GM18909 (cell line): ENCODE measurements around the gene P2RX3.

Experiments
- ATAC-seq: cut with Tn5 transposase; IDR thresholded peaks from one replicate; pipeline ENCODE4 v1.9.1; 2021; ENCODE audit warnings: mild to moderate bottlenecking; ENCODE audit not compliant: unreplicated experiment, poor library complexity

P2RX3 gene

DNA sequence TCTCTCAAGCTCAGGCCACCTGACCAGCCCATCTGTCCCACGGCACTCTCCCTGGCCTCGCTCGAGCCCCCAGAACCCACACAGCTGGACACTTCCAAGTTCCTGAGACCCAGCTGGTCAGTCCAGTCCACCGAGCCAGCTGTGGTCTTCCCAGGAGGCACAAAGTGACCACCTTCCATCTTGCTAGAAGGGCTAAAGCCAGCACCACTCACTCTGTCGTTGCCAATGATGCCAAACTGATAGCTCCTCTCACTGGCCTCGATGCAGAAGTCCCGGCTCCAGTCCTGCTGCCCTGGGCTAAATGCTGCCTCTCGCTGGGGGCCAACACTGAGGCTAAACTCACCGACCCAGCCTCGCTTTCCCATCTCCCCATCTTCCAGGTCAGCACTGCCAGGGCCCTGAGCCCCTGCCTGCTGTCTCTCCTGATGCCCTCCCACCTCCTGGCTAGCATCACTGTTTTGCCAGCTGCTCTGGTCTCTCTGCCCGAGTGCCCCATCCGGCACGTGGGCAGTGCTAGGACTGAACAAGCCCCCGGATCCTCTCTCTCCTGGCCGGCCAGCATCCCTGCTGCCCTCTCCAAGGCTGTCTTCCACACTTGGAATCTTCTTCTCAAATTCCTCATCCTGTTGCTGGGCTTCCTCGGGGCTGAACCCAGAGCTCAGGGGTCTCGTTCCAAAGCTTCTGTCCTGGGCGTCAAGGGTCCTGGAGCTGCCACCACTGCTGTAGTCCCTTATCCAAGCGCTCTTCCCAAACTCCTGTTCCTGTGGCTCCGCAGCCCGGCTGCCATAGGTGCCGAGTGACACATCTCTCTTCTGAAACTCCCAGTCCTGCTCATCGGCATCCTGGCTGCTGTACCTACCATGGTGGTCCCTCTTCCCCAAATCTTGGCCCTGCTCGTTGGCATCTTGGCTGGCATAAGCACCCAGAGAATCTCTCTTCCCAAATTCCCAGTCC lies 28.8 kb upstream of the P2RX3 start:
- no peak for ATAC-seq

DNA sequence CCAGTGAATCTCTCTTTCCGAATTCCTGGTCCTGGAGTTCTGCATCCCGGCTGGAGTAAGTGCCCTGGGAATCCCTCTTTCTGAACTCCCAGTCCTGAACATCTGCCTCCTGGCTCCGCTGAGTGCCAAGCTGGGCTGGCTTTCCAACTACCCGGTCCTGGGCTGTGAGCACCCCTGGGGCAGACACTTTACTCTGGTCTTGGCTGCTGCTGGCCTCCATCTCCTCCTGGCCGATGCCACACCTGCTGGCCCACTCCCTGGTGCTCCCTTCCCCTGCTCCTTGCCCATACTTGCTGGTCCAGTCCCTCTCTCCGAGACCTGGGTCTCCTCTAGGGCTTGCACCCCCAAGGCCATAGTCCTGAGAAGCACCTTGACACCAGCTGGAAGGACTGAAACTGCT lies 28.1 kb upstream of the P2RX3 start:
- no peak for ATAC-seq

DNA sequence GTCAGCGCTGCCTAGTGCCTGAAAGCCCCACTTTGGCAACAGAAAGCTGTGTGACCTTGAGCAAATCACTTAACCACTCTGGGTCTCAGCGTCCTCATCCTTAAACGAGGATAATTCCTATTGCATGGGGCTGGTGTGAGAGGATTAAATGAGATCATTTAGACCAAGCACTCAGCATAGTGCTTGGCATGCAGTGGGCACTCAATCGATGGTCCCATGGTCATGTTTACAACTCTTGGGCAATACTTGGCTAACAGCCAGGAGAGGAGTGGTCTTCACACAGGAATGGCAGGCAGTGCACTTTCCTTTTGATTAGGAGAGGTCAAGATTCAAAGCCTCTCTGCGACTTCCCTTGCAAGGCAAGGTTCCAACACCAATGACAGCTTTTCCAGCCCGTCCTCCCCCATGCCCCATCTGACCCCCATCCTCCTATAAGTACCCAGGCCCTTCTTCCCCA lies 27.5 kb upstream of the P2RX3 start:
- ATAC-seq, result no peak

DNA sequence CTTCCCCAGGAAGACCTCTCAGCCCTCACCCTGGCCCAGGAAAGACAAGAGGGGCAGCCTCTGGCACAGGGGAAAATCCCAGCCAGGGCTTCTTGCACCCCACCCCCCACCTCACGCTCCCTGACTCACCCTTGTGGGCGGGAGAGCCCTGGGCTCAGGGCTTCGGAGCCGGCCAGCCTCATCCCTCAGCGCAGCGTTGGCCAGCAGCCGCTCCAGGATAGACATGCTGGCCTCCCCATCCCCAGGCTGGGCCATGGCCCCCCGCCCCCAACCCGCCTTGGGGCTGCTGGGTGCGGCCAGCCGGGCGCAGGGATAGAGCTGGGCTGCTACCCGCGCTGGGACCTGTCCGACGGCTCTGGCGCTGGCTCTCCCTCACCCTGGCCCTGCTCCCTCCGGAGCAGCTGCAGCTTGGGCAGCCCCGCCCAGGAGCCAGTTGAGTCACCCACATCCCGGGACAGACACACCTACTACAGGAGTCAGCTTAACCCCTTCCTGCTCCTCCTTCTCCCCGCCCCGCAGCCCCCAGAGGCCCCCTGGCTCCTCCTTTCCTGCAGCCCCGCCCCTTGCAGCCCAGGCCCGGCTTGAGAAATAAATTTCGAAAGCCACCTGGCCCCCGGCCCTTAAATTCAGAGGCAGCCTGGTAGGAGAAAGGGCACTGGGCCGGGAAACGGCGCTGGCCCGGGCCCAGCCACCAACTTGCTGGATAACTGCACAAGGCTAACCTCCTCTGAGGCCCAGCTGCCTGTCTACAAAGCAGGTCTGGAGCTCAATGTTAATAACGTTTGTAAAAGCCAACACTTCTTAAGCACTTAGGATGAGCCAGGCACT lies 26.8 kb upstream of the P2RX3 start:
- peak; percentile 99 for ATAC-seq

DNA sequence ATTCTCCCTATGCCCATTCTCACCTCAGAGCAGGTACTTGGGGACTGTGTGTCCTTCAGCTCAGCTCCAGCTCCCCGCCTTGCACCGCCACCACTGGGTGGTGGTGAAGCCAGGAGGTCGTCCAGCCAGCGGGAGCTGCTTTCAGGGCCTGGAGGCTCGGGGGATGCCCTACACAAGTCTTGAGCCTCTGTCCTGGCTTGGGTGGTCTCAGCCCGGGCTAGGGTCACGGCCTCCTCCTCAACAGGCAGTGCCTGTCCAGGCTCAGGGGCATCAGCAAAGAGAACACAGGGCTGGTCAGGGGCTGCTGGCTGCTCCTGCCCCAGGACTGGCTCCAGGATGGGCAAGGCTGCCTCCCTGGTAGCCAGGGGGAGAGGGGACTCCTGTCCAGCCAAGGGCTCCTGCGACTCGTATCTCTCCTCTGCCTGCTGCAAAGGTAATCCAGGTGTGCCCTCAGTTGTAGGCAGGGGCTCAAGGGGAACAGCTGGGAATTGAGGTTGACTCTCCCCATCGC lies 25.6 kb upstream of the P2RX3 start:
- no peak for ATAC-seq

DNA sequence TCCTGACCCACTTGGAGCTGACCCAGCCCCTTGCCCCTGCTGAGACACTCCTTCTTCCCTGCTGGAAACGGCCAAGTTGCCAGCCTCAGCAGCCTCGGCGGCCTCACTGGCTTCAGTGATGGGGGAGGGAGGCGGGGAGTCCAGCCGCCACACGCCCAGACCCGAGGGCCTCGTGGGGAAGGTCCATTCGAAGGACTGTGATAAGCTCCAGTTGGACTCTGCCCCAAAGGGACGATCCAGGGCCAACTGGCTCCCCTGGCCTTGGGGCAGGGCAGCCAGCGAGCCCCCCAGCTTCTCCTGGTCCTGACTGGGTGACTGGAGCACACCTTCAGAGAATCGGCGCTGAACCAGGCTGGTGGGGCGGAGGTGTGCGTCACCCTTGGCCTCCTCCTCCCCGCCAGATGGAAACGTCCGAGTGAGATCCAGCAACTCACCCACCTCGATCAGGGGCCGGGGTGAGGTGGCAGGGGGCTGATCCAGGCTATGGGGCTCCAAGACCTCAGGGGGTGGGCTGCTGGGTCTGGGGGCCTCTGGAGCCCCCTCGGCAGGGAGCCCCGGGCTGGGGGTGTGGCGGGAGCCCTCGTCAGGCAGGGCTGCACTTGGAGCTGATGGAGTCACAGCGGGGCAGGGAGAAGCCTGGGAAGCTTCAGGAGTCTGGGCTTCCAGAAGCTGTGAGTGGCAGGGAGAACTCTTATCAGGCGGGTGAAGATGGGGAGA lies 24.9 kb upstream of the P2RX3 start:
- no peak for ATAC-seq

DNA sequence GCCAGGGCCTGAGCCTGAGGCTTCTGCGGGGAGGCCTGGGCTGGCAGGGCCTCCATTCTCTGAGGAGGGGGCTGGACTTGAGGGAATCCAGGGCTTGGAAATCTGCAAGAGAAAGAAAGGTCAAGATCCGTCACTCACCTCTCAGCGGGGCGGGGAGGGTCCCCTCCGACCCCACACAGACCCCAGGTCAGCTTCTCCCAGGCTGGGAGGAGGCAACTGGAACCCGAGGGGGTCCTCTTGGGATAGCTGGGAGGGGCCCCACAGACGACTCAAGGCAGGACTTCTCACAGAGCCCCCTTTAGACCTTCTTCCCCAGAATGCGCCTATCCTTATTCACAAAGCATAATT lies 24.4 kb upstream of the P2RX3 start:
- no peak for ATAC-seq

DNA sequence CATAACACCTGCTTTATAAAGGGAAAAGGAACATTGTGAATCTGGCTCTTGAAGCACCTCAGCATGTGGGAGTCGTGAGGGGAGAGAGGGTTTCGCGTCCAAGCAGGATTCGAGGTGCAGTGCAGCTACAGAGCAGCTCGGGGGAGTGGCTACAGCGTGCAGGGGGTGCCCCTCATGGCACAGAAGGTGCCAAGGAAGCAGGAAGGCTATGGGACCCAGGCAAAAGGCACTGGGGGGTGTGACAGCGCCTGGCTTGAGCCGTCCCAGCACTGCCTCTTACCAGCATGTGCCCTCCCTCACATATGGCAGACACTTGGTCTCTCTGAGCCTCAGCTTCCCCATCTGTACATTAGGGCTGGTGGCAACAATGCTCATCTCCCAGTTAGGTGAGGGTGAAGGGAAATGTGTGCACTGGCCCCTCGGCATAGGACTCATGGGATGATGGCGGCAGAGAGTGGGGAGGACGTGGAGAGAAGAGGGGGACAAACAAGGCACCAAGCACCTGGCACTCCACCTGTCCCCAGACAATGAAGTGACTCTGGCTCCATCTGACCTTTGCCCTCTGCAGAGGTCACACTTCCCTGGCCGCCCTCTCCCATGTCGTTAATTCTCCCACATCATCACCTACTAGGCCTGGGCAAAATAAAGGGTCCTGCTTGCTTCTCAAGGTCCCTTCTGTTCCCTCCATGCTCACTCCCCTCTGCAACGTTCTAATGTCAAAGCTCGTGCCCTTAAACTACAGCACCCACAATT lies 23.8 kb upstream of the P2RX3 start:
- ATAC-seq, result no peak

DNA sequence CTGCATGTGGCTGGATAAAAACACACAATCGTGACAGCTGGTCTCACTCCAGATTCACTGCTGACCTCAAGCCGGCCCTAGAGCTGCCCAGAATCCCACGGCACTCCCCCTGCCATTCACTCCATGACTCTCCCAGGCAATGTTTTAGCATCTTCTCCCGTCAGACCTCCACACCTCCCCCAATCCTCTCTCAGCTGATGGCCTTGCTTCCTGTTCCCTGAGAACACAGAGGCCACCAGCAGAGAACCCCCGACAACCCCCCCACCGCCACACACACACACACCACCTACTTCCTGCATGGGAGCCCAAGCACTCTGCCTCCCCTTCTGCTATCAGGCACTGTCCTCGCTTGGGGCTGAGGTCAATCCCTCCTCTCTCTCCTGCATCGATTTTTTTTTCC lies 22.7 kb upstream of the P2RX3 start:
- no peak for ATAC-seq

DNA sequence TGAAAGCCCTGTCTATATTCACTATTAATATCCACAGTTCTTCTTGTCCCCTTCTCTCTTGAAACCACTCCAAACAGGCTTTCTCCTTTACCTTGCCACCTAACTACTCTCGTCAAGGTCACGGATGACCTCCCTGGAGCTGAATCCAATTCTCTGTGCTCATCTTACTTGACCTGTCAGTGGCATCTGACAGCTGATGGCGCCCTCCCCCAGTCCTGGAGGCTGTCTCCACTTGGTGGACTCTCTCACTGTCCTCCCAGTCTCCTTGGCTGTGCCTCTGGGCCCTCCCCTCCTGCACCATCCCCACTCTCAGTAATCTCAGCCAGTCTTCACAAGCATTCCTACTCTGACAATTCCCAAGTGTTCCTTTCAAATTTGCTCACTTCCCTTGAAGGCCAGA lies 22.1 kb upstream of the P2RX3 start:
- no peak for ATAC-seq

DNA sequence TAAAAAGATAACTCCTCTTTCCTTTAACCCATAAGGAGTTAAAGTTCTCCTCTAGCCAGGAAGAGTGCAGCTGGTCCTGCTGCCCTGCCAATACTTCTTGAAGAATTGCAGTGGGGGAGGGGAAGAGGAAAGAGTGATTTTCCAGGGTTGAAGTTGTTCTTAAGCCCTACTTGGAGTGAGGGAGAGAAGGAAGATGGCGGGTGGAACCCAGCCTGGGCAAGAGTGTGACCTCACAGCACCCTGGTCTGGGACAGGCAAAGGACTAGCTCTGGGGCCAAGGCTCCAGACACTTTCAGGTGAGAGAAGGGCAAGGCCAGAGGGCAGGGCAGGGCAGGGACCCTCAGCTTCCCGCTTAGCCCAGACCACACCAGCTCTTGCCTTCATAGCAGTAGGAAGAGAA lies 20.0 kb upstream of the P2RX3 start:
- no peak for ATAC-seq

DNA sequence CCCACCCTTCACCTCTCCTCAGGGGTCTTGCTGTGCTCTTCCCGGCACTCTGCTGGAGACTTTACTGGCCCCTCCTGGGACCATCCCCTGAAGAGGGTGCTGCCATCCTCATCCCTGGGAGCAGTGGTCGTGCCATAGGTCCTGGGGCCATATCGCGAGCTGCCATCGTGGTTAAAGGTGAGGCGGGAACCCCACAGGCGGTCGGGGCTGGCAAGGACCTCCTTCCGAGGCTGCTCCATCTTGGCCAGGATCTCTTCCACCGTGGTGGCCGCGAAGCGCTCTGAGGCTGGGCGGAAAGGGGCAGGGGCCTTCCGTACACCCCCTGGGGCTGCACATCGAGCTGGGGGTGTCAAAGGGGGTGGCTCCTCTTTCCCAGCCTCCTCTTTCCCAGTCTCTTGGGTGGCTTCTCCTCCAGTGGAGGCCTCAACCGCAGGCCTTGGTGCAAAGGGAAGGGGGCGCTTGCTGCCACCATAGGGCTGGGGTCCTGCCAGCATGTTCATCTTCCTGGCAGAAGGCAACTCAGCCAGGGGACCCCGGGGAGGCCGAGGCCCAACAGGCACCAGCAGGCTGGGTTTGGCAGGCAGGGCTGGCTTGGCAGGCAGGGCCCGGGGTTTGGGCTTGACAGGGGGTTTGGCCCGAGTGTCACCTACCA lies 18.0 kb upstream of the P2RX3 start:
- ATAC-seq, result no peak

DNA sequence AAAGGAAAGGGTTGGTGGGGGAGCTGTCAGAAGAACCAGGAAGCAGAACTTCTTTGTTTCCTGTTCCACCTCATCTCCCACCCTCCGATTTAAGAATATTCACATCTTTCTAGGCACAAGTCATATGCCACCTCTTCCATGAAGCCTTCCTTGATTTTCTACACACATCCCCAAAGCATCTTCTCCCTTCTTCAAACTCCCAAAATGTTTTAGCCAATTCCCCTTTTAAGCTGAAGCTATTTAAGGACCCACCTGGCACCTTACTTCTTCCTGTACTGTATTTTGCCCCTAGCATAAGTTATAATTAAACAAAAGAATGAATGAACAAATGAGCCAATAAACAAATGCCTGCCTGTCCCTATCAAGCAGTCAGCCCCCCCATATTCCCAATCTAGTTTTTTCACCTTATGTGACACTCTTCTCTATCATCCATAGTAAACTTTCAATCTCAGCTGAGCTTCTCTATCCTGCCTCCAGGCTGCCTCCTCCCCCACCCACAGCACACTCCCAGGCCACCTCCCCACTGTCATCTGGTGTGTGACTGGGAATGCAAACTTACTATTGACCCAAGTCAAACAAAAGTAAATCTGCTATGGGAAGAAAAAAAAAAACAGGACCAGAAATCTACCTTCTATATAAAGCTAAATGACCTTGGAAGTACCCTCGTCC lies 17.3 kb upstream of the P2RX3 start:
- no peak for ATAC-seq

DNA sequence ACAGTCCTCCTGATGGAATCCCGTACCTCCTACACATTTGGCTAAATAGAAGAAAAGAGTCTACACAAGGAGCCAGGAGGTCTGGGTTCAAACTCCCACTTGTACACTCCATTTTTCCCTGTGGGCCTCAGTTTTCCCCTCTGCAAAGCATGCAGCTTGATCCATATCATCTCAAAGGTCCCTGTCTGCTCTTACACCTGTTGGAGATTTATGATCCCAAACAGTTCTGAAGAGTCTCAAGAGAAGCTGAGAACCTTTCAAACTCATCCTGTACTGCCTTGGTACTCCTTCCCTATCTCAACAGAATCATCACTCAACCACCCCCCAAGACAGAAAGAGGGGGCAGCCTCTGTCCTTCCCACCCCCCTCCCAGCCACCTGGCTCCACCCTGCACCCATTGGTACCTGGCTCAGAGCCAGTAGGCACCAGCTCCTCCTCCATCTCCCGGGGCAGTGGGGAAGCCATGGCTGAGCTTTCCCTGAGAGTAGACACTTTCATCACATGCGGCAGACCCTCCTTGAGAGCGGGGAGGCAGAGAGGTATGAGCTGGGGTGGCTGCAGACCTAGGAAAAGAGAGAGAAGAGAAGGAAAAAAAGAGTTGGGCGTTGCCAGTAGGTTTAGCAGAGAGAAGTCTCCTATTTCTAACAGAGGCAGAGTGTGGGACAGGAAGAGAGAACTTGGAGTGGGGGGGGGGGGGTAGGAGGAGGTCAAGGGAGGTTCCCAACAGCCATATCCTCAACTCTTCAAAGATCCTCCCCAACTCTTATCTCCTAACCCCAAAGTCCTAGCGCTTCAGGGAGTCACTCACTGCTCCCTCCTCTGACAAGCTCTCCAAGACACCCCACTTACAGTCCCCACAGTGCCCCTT lies 16.5 kb upstream of the P2RX3 start:
- ATAC-seq, result no peak

DNA sequence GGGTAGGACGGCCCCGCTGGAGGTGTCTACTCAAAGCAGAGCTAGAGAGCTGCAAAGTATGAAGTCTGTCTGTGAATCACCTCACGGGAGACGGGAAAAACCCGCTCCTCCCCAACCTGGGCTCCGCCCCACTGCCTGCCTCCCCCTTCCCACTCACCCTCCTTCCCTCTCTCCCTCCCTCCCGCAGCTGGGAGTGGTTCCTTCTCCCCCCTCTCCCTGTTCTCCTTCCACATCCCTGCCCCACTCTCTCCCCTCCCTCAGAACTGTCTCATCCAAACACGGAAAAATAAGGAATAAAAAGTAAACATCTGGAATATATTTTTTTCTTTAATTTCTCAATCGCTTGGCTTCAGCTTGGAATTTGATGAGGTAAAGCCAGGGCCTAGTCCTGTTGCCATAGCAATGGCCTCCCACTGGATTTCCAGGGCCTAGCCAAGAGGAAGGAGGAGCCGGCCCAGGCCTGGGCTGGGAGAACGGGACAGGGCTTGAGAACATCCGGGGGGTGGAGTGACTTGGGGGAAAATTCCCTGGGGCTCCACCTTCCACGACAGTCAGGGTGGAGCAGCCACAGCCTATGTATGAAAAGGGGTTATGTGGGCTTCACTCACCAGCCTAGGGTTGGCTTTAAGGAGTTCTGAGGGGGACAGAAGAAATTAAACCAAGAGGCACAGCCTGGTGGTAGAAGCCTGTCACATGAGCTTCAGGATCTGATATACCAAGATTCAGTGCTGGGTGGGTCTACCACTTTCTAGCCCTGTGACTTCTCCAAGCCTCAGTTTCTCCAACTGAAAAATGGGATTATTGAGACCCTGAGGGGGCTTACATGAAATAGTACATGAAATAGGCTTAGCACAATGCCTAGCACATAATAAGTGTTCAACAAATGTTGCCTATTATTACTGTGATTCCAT lies 15.6 kb upstream of the P2RX3 start:
- no peak for ATAC-seq

DNA sequence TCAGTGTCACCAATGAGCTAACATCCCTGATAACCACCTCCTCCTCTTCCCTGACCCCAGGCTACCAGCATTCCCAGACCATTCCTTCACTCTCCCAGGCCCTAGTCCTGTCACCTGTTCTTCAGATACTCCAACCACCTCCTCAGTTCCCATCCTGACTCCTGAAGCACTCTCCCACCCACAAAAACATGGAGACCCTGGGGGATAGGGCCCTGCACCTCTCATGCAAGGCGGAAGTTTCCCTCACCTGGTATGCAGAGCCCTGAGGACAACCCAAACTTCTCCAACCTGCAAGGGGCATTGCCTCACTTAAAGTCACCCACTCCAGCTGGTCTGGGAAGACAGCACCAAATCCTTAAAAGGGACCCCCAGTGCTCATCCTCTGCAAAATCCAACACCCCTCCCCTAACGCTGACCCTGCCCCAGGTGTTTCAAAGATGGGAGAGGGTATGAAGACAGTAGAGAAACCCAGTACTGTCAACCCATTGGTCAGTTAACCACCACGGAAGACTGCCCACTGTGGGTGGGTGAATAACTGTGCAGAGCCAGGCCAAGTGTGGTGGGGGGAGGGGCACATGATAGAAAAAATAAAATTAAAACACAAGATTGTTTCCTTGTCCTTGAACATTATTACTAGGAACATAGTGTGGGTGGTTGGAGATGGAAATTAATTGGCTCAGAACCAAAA lies 14.8 kb upstream of the P2RX3 start:
- ATAC-seq, result no peak

DNA sequence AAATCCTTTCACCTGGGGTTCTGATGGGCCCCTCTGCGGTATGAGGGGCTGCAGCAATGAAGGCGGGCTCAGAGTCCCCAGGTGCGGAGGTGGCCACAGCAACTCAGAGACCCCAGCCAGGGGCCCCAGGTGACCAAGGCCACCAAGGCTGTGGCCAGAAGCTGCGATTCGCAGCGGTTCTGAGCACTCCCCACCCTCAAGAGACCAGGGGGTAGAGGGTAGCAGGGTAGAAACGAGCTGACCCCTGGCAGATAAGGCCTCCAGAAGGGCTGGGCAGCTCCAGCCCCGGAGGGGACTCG lies 14.3 kb upstream of the P2RX3 start:
- no peak for ATAC-seq
